ENCODE data around the gene CDK5RAP2.

CDK5RAP2 gene

DNA sequence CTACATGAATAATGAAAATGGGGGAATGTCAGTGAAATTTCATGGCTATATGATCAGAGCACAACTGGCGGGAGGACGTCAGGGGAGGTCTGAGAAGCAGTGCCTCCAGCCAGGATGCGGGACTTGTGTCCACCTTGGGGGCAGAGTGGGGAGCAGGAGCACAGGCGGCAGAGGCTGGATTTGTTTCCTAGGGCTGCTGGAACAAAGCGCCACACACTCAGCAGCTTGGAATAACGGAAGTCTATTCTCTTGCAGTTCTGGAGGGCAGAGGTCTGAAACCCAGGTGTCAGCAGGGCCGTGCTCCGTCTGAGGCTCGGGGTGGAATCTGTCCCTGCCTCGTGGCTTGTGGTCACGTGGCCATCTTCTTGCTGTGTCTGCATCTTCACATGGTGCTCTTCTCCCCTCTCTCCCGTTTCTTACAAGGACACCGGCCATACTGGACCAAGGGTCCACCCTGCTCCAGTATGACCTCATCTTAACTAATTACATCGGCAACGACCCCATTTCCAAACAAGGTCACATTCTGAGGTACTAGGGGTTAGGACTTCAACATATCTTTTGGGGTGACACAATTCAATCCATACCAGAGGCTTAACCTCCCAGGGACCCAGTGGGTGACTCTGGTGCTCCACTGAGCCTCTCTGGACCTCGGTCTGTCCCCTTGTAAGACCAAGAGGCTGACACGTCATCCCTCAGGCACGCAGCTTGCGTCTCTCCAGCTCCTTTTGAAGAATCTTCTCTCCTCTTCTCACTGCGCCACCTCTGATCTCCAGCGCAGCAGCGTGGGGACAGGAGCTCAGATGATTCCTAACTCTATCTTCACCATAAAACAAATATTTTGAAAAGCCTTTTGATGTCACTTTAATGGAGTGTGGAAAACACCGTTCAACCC is 202.5 kb downstream of the CDK5RAP2 start:
- no peak for DNase-seq

GRCh38 chr9:120376101-120376500 is 203.9 kb downstream of the CDK5RAP2 start:
- no peak for DNase-seq

DNA sequence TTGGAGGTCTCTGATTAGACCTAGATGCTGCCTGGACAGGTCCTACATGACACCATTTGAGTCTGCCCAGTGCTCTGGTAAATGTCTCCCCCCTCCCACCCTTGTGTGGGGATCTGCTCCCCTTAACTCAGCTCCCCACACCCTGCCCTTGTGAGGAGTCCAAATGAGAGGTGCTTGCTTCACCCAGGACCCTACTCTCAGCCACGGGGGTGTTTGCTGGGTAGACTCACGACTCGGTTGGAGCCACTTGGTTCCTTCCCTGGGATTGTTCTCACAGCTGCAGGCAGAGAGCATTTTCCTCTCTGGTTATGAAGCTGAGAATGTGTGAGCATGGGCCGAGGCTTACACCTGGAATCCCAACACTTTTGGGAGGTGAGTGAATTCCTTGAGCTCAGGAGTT is 204.7 kb downstream of the CDK5RAP2 start:
- no peak for DNase-seq

DNA sequence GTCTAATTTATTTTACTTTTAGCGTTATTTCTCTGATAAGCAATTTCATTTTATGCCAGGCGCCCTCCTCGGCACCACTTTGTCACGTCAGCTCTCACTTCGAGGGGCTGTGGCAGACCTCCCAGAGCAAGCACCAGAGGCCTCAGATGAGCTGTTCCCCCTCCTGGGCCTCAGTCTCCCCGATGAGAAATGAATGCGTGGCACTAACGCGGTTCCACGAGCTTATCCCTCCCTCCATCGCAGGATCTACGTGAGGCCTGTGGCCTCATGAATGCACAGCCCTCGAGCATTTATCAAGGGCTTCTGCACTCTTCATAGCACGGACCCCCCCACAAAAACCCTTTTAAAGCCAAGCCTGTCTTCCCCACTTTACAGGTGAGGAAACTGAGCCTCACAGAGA is 205.2 kb downstream of the CDK5RAP2 start:
- no peak for DNase-seq

DNA sequence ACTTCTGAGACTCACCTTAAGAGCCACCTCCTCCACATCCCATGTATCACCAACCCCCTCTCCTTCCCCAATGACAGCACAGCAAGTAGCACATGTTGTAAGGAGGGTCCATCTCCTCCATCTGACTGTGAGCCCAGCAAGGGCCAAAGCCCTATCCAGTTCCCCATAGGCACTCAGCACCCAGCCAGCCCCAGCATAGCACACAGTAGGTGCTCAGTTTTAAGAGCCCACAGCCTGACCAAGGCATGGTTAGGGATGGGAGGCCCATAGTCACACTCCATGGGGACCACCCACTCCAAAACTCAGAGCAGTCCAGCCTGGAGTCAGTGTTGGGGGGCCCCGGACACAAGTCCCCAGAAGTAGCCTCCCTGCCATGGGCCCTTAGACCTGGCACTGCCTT is 205.7 kb downstream of the CDK5RAP2 start:
- no peak for DNase-seq

- DNase-seq: no peak
Measured at GRCh38 chr9:120372040-120372439, 207.9 kb downstream of the CDK5RAP2 start.

DNA sequence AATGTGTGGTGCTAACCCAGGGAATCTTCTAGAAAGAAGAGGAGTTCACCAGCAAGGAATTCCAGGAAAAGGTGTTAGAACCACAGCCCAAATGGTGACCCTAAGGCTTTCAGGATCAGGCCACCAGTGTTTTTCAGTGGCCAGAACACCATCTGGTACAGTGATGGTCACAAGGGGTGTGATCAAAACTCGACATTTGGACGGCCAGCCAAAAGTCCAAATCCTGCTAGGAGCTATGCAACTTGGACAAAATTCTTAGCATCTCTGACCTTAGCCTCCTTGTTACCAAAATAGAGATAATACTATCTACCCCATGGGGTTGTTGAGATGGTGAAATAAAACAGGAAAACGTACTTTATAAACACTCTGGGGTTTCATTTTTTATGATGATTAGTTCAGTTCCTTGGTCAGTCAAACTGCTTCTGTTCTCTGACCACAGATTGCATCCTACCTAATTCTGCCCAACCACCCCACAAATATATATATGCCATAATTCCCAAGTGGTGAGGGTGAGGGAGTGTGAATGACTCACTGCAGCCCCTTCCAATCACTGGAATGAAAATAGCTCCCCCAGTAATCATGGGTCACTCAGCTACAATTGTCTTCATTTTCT is 210.3 kb downstream of the CDK5RAP2 start:
- DNase-seq: no peak

GRCh38 chr9:120368799-120369198 is 211.2 kb downstream of the CDK5RAP2 start:
- no peak for DNase-seq

DNA sequence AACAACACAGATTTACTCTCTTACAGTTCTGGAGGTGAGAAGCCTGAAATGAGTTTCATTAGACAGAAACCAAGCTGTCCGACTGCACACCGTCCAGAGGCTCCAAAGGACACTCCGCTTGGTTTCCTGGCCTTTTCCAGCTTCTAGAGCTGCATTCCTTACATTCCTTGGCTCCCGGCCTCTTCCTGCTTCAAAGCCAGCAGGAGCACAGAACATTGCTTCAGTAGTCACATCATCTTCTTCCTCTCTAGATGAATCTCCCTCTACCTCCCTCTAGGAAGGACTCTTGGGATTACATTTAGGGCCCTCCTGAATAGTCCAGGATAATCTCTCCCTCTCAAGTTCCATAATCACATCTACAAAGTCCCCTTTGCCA is 213.3 kb downstream of the CDK5RAP2 start:
- DNase-seq: no peak

- no peak for DNase-seq
Measured at GRCh38 chr9:120365386-120365785, 214.6 kb downstream of the CDK5RAP2 start.

GRCh38 chr9:120363697-120364096 is 216.3 kb downstream of the CDK5RAP2 start:
- DNase-seq: no peak

DNA sequence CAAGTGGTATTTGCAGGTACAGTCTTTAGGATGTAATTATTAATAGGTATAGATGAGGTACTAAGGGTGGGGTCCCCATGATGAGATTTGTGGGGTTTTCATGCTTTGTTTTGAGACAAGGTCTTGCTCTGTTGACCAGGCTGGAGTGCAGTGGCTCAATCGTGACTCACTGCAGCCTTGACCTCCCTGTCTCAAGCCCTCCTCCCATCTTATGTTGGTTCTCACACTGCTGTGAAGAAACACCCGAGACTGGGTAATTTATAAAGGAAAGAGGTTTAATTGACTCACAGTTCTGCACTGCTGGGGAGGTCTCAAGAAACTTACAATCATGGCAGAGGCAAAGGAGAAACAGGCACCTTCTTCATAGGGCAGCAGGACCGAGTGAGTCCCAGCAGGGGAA is 217.5 kb downstream of the CDK5RAP2 start:
- DNase-seq: no peak

DNA sequence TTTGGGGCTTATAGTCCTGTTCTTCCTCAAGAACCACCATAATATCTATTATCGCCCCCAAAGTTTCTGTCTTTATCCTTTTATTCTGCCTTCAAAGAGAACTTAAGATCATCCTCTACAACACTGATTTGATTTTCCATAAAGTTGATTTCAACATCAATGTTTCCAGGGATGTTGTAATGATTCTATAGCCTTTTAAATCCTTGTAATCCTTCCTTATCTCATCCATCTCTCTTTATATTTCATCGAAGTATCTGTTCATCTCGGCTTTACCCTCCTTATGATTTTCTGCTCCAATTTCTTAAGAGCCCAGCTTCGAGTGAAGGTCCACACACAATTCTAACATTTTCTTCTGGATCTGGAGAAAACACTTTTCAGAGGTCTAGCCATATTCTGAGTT is 218.4 kb downstream of the CDK5RAP2 start:
- no peak for DNase-seq

DNA sequence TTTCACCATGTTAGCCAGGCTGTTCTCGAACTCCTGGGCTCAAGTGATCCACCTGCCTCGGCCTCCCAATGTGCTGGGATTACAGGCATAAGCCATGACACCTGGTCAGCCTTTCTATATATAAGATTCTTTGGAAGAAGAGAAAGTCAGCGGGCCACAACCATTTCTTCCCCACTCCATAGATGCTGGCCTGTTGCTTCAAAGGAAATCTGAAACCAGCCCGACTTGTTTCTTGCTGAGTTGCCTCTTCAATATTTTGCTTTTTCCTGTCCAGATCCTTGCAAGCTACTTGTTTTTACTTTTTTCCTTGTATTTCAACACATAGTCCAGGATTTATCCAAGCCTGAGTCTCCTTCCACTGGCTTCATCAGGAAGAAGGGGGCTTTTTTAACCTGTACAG is 219.5 kb downstream of the CDK5RAP2 start:
- no peak for DNase-seq

DNA sequence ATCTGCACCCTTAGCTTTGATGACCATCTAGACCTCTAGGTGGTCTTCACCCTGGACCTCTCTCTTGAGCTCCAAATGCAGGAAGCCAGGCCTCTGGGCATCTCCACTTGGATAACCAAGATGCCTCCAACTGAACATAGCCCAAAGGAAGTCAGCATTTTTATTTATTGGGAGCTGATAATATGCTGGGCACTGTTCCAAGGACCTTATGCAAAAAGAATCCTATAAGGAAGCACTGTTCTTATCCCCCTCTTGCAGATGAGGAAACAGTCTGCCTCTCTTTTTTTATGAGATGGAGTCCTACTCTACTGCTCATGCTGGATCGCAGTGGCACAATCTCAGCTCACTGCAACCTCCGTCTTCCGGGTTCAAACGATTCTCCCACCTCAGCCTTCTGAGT is 219.9 kb downstream of the CDK5RAP2 start:
- DNase-seq: no peak

GRCh38 chr9:120358877-120359276 is 221.1 kb downstream of the CDK5RAP2 start:
- DNase-seq: no peak

DNA sequence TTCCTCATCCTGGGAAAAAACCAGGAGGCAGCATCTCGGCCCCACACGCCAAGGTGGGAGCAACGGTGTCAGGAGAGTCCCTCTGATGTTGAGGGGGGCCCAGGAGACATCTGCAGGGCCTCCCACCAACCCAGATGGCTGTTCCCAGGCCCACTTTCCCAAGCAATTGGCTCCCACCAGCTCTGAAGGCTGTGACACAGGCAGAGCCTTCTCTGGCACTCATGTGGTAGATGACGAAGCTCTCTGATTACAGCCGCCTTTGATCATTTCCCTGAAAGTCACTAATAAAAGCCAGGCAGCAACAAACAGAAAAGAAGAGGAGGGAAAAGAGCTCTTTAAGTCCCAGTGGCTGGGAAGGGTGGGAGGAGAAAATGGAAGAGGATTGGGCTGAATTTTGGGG is 226.5 kb downstream of the CDK5RAP2 start:
- DNase-seq: no peak

DNA sequence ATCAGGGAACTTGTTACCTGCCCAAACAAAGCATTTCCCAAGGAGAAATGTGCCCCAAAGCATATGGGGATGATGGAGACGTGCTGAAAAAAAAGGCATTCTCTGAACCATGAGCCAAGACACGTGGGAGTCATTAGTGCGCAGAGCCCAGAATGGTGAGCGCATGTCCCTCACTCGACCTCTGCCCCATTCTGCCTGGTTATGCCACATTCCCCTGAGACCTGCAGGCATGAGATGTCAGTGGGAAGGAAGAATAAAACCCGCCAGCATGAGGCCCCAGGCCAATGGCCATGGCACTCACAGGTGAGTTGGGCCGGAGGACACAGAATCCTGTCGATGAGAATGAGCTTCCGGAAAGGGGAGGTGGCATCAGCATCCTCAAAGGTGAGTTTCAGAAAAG is 228.9 kb downstream of the CDK5RAP2 start:
- no peak for DNase-seq

DNA sequence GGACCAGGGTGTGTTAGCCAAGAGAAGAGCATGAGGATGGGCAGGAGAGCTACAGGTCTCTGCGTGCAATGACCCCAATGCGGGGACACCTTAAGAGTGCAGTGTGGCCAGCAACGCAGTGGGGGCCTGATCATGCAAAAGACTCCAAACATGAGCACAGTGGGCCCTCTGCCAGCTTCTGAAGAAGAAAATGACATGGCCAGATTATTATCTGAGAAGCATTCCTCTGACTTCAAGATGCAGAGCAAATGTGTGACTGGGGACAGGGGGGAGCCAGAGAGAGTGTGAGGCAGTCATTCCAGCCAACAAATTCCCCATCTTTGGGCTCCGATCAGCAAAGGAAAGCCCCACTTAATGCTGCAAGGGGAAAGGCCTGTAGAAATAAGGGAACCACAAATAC is 229.4 kb downstream of the CDK5RAP2 start:
- no peak for DNase-seq

- no peak for DNase-seq
Measured at GRCh38 chr9:120348951-120349429, 231.0 kb downstream of the CDK5RAP2 start.

GRCh38 chr9:120345379-120345778 is 234.6 kb downstream of the CDK5RAP2 start:
- no peak for DNase-seq

DNA sequence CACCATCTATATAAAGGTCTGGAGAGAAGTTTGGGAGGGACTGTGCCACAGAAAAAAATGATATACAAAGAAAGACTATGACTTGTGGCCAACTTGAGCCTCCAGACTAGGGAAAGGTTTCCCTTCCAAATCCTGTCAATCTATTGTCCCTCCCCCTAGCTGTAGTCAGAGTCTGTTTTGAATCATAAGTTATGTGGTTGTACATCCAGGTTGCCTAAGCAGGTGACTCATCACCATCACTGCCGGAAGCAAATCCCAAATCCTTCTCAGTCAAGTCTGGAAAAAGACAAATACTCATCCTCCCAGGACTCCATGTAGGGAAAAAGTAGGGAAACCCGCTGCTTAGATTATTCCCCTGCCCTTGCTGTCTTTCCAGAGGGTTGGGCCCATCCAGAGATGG is 235.7 kb downstream of the CDK5RAP2 start:
- no peak for DNase-seq

- DNase-seq: no peak
Measured at GRCh38 chr9:120343416-120343815, 236.6 kb downstream of the CDK5RAP2 start.

Data from activated CD4-positive, alpha-beta T cell treated with anti-CD3 and anti-CD28 coated beads, Interleukin-2, amount 50 U/mL, for 1 hour (primary cell).